Endothelial cell of umbilical vein (primary cell): ENCODE results near the gene ZNF548. TPM values are rescaled to one million over a fixed set of nuclear protein-coding genes. Genes with fewer than 3 reads are reported as not detected.
"Not testable (repeated sequence)": the region's sequence is repeated elsewhere in the genome, so short reads cannot be mapped to it uniquely, and the experiment has no call there.

Experiments
- BruUV-seq: library from RNA; stranded (reverse); fragments of 400-500 nt; replicated peaks from 2 replicates; lab custom pipeline; 2021; lab: Mats Ljungman, UMichigan
- CTCF ChIA-PET: fragments of 300-600, 350-600 bp; sonication (Branson Sonifier 250); formaldehyde crosslinking; loops from one replicate; lab custom pipeline; 2021; ENCODE audit warnings: antibody characterized with exemption, inconsistent platforms; lab: Charles Lee
- POLR2A ChIA-PET: fragments of 300-600, 350-600 bp; sonication (Branson Sonifier 250); formaldehyde crosslinking; loops from one replicate; lab custom pipeline; 2021; ENCODE audit warnings: antibody characterized with exemption, inconsistent platforms; lab: Charles Lee
- DNase-seq: peaks from one replicate; pipeline ENCODE4 v3.0.0-alpha.2; 2011; ENCODE audit warnings: low read depth, low spot score
- FAIRE-seq: peaks from 2 replicates; lab custom pipeline; 2011; peaks lifted over from hg19 to GRCh38; lab: Jason Lieb, UNC
- H2AFZ ChIP-seq: 2 replicates; pipeline ENCODE4 v1.6.0; 2012; ENCODE audit warnings: low read depth, low read length, control low read depth, inconsistent platforms
- H3K27ac ChIP-seq: 2 replicates; pipeline ENCODE4 v1.5.1; 2011; ENCODE audit warnings: low read depth, mild to moderate bottlenecking, control low read depth, low read length, moderate library complexity; ENCODE audit not compliant: insufficient read depth
- H3K27me3 ChIP-seq, 2 experiments: 2 replicates each; pipeline versions ENCODE4 v1.6.0 to v1.6.1; 2011; ENCODE audit warnings: low read length in 2 of 2, mixed read lengths in 1 of 2; ENCODE audit not compliant: control insufficient read depth in 2 of 2, insufficient read depth in 2 of 2
- H3K36me3 ChIP-seq, 2 experiments: 2 replicates in 1 of 2; 3 replicates in 1 of 2; pipeline ENCODE4 v1.5.1; 2011; ENCODE audit warnings: low read length in 2 of 2, mild to moderate bottlenecking in 1 of 2, moderate library complexity in 1 of 2; ENCODE audit not compliant: control insufficient read depth in 2 of 2, insufficient read depth in 2 of 2; ENCODE audit errors: extremely low read depth in 1 of 2
- H3K4me1 ChIP-seq: 3 replicates; pipeline ENCODE4 v1.5.1; 2011; ENCODE audit warnings: mild to moderate bottlenecking, low read length; ENCODE audit not compliant: control insufficient read depth, insufficient read depth; ENCODE audit errors: extremely low read depth
- H3K4me2 ChIP-seq: 2 replicates; pipeline ENCODE4 v1.6.1; 2011; ENCODE audit warnings: low read length, control low read depth, mixed read lengths; ENCODE audit not compliant: insufficient read depth
- H3K4me3 ChIP-seq, 3 experiments: fragments of 200-600 bp in 1 of 3; sonication (generic), shearing (Covaris generic) in 1 of 3; replicated peaks in 1 of 3; 2 replicates each; pipeline ENCODE4 v1.5.1; 2011 to 2016; ENCODE audit warnings: control low read depth in 3 of 3, low read length in 3 of 3, mild to moderate bottlenecking in 2 of 3, inconsistent platforms in 1 of 3, low read depth in 1 of 3, moderate library complexity in 1 of 3; ENCODE audit not compliant: insufficient read depth in 1 of 3
- H3K79me2 ChIP-seq: 2 replicates; pipeline ENCODE4 v1.6.0; 2012; ENCODE audit warnings: low read length, inconsistent platforms; ENCODE audit not compliant: control insufficient read depth, insufficient read depth
- H3K9ac ChIP-seq: replicated peaks from 2 replicates; pipeline ENCODE3; 2011; ENCODE audit warnings: low read length, control low read depth; ENCODE audit not compliant: insufficient read depth; ENCODE audit errors: extremely low read depth
- H3K9me1 ChIP-seq: replicated peaks from 3 replicates; pipeline ENCODE4 v1.6.0; 2011; ENCODE audit warnings: mild to moderate bottlenecking, low read length; ENCODE audit not compliant: control insufficient read depth, insufficient read depth; ENCODE audit errors: extremely low read depth
- H3K9me3 ChIP-seq: replicated peaks from 2 replicates; pipeline ENCODE4 v1.5.1; 2012; ENCODE audit warnings: low read length, inconsistent platforms; ENCODE audit not compliant: control insufficient read depth, insufficient read depth
- H4K20me1 ChIP-seq: replicated peaks from 2 replicates; pipeline ENCODE3; 2011; ENCODE audit warnings: mild to moderate bottlenecking, low read length; ENCODE audit not compliant: control insufficient read depth, insufficient read depth; ENCODE audit errors: extremely low read depth
- POLR2AphosphoS5 ChIP-seq: IDR thresholded peaks from 2 replicates; pipeline ENCODE4 v1.6.1; 2012; ENCODE audit warnings: low read depth, mild to moderate bottlenecking, control low read depth, low read length, moderate library complexity; ENCODE audit not compliant: insufficient read depth
- dilution Hi-C: fragments of 300-500 bp; cut with MboI; formaldehyde crosslinking; loops from one replicate; pipeline ENCODE4 v1.15.0; 2019; ENCODE audit warnings: low sequenced_read_pairs; ENCODE audit not compliant: extremely low pct_ligation_motif_present
- intact Hi-C: fragments of 100-400 bp; cut with micrococcal nuclease; formaldehyde crosslinking; loops from one replicate; pipeline ENCODE4 v1.10.0; 2022
- polyA plus RNA-seq, 4 experiments: library from polyadenylated mRNA; depleted of rRNA in 3 of 4; stranded (reverse) in 3 of 4; unstranded in 1 of 4; fragments of >200 nt; gene quantifications; 2 replicates each; pipeline versions ENCODE4 v1.2.1 to v1.2.3, GENCODE V29; 2011 to 2012; ENCODE audit warnings: missing spikeins in 1 of 4
- total RNA-seq: library from RNA; stranded (reverse); gene quantifications from 2 replicates; pipeline ENCODE4 v1.2.3, GENCODE V29; 2021

Gene ZNF548
- total and polyA plus RNA-seq, 2 donors (not counting 3 experiments of a cell fraction or from before 2014, with no cell fraction given) = 7.7 to 8.8 TPM

DNA sequence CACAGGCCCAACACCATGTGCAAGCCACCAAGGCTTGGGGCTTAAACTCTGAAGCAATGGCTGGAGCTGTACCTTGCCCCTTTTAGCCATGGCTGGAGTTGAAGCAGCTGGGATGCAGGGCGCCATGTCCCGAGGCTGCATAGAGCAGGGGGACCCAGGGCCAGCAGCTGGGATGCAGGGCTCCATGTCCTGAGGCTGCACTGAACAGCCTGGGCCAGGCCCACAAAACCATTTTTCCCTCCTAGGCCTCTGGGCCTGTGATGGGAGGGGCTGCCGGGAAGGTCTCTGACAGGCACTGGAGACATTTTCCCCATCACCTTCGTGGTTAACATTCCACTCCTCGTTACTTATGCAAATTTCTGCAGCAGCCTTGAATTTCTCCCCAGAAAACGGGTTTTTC, 15.5 kb upstream of the ZNF548 start:
- no TSS peak for BruUV-seq

DNA sequence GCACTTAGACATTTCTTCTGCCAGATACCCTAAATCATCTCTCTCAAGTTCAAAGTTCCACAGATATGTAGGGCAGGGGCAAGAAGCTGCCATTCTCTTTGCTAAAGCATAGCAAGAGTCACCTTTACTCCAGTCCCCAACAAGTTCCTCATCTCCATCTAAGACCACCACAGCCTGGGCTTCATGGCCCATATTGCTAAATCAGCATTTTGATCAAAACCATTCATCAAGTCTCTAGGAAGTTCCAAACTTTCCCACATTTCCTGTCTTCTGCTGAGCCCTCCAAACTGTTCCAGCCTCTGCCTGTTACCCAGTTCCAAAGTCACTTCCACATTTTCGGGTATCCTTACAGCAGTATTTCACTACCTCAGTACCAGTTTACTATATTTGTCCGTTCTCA, 15.0 kb upstream of the ZNF548 start:
- H3K4me2 ChIP-seq, POLR2A ChIA-PET, DNase-seq, FAIRE-seq, H3K4me1 ChIP-seq, dilution Hi-C loops, H2AFZ ChIP-seq, BruUV-seq, intact Hi-C loops, H3K79me2 ChIP-seq, H3K4me3 ChIP-seq, H3K27ac ChIP-seq, CTCF ChIA-PET, H4K20me1 ChIP-seq, H3K9me1 ChIP-seq, H3K27me3 ChIP-seq, H3K9ac ChIP-seq: not testable (repeated sequence)
- H3K36me3 ChIP-seq = peaks cover 0 to 18% of the 10 kb centered on the region in 2 experiments
- peaks cover 13% of the 10 kb centered on the region for H3K9me3 ChIP-seq

More for the DNA sequence above, 15.5 kb upstream of the ZNF548 start:
- H3K4me1 ChIP-seq = no peaks in the 10 kb centered on the region
- H3K4me3 ChIP-seq = no peak overlapping the region
- POLR2A ChIA-PET = no interaction called here
- CTCF ChIA-PET = no interaction called here
- peaks cover 13% of the 10 kb centered on the region for H3K9me3 ChIP-seq
- H3K27me3 ChIP-seq = no peaks in the 10 kb centered on the region
- no peaks in the 10 kb centered on the region for H3K9me1 ChIP-seq
- H3K27ac ChIP-seq = no peak overlapping the region
- H3K36me3 ChIP-seq = peaks cover 0 to 18% of the 10 kb centered on the region in 2 experiments
- no peak overlapping the region for H2AFZ ChIP-seq
- FAIRE-seq = no peak
- no peaks in the 10 kb centered on the region for H3K79me2 ChIP-seq
- H3K4me2 ChIP-seq = no peak overlapping the region
- dilution Hi-C loops (no loop called here), intact Hi-C loops (no loop called here)
- DNase-seq = no peak
- no peak for TF ChIP-seq POLR2AphosphoS5
- no peaks in the 10 kb centered on the region for H4K20me1 ChIP-seq
- no peak overlapping the region for H3K9ac ChIP-seq
